GM12801 (cell line): ENCODE results near the gene MPP2.

Experiments used
- TF ChIP-seq, protein P1 (sequence below): IDR thresholded peaks from one replicate; pipeline ENCODE4 v1.5.1; 2011; ENCODE audit warnings: control low read depth; ENCODE audit not compliant: insufficient read length; ENCODE audit errors: extremely low read depth

The MPP2 gene

DNA sequence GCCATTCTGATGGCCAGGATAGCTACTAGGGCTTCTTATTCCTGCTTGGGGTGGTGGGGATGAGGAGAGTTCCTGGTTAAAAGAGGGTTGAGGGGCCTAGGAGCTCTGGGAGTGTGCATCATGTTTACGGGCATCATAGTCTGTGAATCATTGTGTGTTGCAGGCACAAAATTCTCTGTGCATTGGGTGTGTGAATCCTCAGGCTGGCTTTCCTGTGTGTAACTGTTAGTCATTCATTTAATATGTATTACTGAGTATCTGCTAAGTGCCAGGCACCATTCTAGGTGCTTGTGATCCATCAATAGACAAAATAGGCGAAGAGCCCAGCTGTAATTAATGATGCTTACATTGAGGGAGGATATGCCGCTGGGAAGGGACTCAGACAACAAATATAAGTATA, 29.1 kb upstream of the MPP2 start:
- TF ChIP-seq, protein P1, sequence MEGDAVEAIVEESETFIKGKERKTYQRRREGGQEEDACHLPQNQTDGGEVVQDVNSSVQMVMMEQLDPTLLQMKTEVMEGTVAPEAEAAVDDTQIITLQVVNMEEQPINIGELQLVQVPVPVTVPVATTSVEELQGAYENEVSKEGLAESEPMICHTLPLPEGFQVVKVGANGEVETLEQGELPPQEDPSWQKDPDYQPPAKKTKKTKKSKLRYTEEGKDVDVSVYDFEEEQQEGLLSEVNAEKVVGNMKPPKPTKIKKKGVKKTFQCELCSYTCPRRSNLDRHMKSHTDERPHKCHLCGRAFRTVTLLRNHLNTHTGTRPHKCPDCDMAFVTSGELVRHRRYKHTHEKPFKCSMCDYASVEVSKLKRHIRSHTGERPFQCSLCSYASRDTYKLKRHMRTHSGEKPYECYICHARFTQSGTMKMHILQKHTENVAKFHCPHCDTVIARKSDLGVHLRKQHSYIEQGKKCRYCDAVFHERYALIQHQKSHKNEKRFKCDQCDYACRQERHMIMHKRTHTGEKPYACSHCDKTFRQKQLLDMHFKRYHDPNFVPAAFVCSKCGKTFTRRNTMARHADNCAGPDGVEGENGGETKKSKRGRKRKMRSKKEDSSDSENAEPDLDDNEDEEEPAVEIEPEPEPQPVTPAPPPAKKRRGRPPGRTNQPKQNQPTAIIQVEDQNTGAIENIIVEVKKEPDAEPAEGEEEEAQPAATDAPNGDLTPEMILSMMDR: no peak

DNA sequence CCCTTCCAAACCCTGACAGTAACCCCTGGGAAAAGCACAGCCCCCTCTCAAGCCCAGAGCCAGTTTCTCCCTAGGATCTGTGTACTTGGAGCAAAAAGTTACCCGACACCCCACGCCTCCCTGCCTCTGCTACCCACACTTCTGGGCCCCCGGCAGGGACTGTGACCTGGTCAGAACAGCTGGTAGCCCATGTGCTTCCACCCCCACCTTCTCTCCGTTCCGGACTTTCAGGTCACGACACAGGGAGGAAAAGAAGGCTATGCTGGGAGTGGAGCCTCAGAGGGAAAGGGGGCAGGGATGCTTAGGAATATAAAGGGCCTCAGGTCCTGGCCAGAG, 28.6 kb upstream of the MPP2 start:
- TF ChIP-seq, protein P1: no peak

DNA sequence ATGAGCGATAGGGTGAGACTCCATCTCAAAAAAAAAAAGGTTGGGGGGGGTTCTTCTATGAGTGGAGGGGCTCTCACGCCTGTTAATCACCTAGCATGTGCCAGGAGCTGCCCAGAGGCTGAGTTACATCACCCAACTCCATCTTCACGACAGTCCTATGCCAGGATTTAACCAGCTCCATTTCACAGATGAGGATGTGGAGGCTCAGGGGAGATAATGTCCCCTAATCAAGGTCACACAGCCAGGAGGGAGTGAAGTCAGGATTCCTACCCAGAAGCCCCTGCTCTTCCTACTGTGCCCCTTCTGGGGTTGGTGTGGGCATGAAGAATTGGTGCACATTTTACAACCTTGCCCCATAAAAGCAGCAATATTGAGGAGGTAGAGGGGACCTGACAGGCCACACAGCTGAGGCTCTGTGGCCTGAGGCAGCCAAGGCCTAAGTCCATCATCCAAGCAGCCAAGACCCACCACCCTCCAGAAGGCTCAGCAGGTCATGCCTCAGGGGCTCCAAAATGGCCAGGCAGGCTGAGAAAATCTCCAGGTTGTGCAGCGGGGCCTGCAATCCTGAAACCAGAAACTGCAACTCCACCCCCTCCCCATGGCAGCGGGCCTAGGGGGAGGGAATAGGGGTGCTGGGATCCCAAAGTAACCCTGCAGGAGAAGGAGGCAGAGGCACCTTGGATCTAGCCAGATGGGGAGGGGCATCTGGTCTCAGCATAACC, 28.0 kb upstream of the MPP2 start:
- TF ChIP-seq, protein P1: no peak

DNA sequence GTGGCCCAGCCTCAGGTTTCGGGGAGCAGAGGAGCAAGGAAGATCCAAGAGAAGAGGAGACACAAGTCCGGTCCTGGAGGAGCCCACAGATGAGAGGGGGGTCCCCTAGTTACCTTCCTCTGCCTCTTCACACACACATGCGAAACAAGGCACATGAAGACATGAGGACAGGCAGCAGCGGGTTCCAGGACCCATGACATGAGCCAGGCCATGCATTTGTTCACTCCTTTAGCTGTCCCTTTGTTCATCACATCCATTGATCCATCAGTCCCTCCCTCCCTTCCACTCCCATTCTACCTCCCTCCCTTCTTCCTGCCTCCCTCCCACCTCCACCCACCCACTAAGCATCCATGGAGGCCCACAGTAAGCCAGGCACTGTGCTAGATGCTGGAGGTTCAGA, 25.6 kb upstream of the MPP2 start:
- TF ChIP-seq, protein P1: no peak

DNA sequence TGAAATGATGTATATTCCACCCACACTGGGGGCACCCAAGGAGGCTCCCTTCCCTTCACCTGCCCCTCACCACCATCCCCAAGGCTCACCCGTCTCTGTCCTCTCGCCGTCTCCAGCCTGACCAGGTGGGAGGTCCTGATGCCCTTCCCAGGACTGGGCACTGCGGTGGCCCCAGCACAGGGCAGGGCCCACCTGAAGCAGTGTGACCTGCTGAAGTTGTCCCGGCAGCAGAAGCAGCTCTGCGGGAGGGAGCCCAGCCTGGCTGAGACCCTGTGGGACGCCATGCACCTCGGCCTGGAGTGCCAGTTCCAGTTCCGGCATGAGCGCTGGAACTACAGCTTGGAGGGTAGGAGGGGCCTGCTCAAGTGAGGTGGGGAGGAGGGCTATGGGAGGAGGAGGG, 25.0 kb upstream of the MPP2 start:
- TF ChIP-seq, protein P1: no peak

DNA sequence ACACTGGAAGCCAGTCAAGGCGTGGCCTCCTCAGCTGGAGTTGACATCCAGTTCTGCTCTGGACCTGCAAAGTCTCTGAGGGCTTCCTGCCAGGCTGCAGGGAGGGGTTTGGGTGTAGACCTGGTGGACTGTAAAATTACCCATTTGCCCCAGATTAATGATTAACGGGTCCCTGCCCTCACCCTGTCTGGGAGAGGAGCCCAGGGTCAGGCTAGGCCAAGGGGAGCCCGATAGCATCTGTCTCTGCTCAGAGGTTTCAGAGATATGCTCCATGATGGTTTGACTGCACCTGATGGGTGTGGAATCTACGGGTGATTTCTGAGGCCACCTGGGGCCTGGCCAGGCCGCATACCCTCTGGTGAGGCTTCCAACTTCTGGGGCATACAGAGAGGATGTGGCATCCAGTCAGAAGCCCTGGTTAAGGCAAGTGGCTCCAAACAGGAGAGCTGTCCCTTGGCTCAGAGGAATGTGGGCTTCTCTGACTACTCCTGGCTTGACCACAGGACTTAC, 23.8 kb upstream of the MPP2 start:
- TF ChIP-seq, protein P1: no peak

DNA sequence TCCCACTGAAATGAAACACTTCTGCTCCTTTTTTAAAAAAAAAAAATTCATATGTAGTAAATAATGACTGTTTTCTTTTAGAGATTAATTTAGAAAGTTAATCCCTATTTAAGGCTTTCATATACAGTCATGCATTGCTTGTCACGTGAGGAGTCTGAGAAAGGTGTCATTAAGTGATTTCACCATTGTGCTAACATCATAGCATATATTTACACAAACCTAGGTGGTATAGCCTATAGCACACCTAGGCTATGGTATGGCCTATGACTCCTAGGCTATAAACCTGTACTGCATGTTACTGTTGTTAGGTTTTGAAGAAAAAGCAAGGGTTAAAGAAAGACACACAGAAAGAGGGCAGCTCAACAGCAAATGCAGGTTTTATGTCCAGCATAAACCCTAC, 21.3 kb upstream of the MPP2 start:
- TF ChIP-seq, protein P1: no peak
